Natural killer cell treated with Interleukin-12 subunit alpha and Interleukin-12 subunit beta and Interleukin-15 and Interleukin-18, amount 100 ng/mL, for 72 hours (primary cell): ENCODE results near the gene BLVRB. TPM values are rescaled to one million over a fixed set of nuclear protein-coding genes. Genes with fewer than 3 reads are reported as not detected.

Experiments used
- ATAC-seq, 2 donors: fragments of 150-1000 bp; cut with Tn5 transposase in 1 of 2; sonication (Bioruptor Pico), chemical (Tn5 transposase) in 1 of 2; 2 replicates each; pipeline ENCODE4 v1.10.0; 2021
- DNase-seq: peaks from one replicate; pipeline ENCODE4 v3.0.0; 2022; ENCODE audit warnings: low spot score
- H3K27ac Mint-ChIP-seq, 2 donors: 1 replicate in 1 of 2; 2 replicates in 1 of 2; pipeline ENCODE4 v1.8.0; 2022; ENCODE audit warnings: mixed read lengths in 2 of 2, mild to moderate bottlenecking in 1 of 2, moderate library complexity in 1 of 2
- H3K27me3 Mint-ChIP-seq, 2 donors: 1 replicate in 1 of 2; 2 replicates in 1 of 2; pipeline ENCODE4 v1.8.0; 2022; ENCODE audit warnings: mixed read lengths in 2 of 2
- H3K36me3 Mint-ChIP-seq: one replicate; pipeline ENCODE4 v1.8.0; 2022; ENCODE audit warnings: mixed read lengths
- H3K4me1 Mint-ChIP-seq, 2 donors: 1 replicate in 1 of 2; 2 replicates in 1 of 2; pipeline ENCODE4 v1.8.0; 2022; ENCODE audit warnings: low read depth in 2 of 2, mixed read lengths in 2 of 2, mild to moderate bottlenecking in 1 of 2
- H3K4me3 Mint-ChIP-seq: one replicate; pipeline ENCODE4 v1.8.0; 2022; ENCODE audit warnings: mixed read lengths
- H3K9me3 Mint-ChIP-seq: 2 replicates; pipeline ENCODE4 v1.8.0; 2022; ENCODE audit warnings: mixed read lengths
- total RNA-seq, 2 donors: library from RNA; stranded (reverse); gene quantifications; one replicate each; pipeline ENCODE4 v1.2.3, GENCODE V29; 2022

Gene BLVRB
- total RNA-seq = 1 to 10 TPM; 4.6 to 5.3 TPM

GRCh38 chr19:40465557-40466218, at the start of gene BLVRB:
Gene BLVRB (minus strand): TSS chr19:40465745. CDS start chr19:40465688, 57 bp downstream.
- Mint-ChIP-seq H3K9me3 (no peaks in the 10 kb centered on the region), H3K36me3 (peaks cover 4% of the 10 kb centered on the region), H3K27me3 (peaks cover 9 to 12% of the 10 kb centered on the region in 2 donors), H3K4me3 (peak within 1 kb of the TSS; percentile 90), H3K27ac (peak within 1 kb of the TSS; percentile 48 to 73), H3K4me1 (peaks cover 23 to 26% of the 10 kb centered on the region in 2 donors)
- DNase-seq = peak; percentile 99
- ATAC-seq = peak; percentile 91 to 93

GRCh38 chr19:40513741-40514315, 48.3 kb upstream of the BLVRB start:
- ATAC-seq = no peak
- H3K27ac Mint-ChIP-seq = no peak overlapping the region
- no peaks in the 10 kb centered on the region for H3K36me3 Mint-ChIP-seq
- peaks cover 35 to 37% of the 10 kb centered on the region in 2 donors for H3K27me3 Mint-ChIP-seq
- H3K4me1 Mint-ChIP-seq = peaks cover 0 to 2% of the 10 kb centered on the region in 2 donors
- no peaks in the 10 kb centered on the region for H3K9me3 Mint-ChIP-seq
- no peak overlapping the region for H3K4me3 Mint-ChIP-seq
- DNase-seq = no peak

- H3K9me3 Mint-ChIP-seq = no peaks in the 10 kb centered on the region
- peak in 1 of 2 donors; percentile 29 for ATAC-seq
- no peaks in the 10 kb centered on the region for H3K36me3 Mint-ChIP-seq
- H3K27ac Mint-ChIP-seq = no peak overlapping the region
- peaks cover 41% of the 10 kb centered on the region in 2 donors for H3K27me3 Mint-ChIP-seq
- peaks cover 0 to 2% of the 10 kb centered on the region in 2 donors for H3K4me1 Mint-ChIP-seq
- DNase-seq = no peak
- no peak overlapping the region for H3K4me3 Mint-ChIP-seq
Measured at GRCh38 chr19:40513345-40513678, 47.8 kb upstream of the BLVRB start.

- peak in 1 of 2 donors; percentile 39 for ATAC-seq
- DNase-seq = no peak
- Mint-ChIP-seq H3K9me3 (no peaks in the 10 kb centered on the region), H3K27me3 (peaks cover 44 to 46% of the 10 kb centered on the region in 2 donors), H3K4me1 (peaks cover 0 to 2% of the 10 kb centered on the region in 2 donors), H3K36me3 (no peaks in the 10 kb centered on the region), H3K27ac (no peak overlapping the region), H3K4me3 (no peak overlapping the region)
Measured at GRCh38 chr19:40512473-40513344, 47.2 kb upstream of the BLVRB start.

GRCh38 chr19:40512110-40512472, 46.5 kb upstream of the BLVRB start:
- Mint-ChIP-seq H3K27ac (no peak overlapping the region), H3K4me3 (no peak overlapping the region), H3K36me3 (no peaks in the 10 kb centered on the region), H3K27me3 (peaks cover 44 to 47% of the 10 kb centered on the region in 2 donors), H3K9me3 (no peaks in the 10 kb centered on the region), H3K4me1 (peaks cover 0 to 2% of the 10 kb centered on the region in 2 donors)
- ATAC-seq = no peak
- DNase-seq = no peak

GRCh38 chr19:40511487-40511886, 45.9 kb upstream of the BLVRB start:
- H3K27me3 Mint-ChIP-seq = peaks cover 40 to 42% of the 10 kb centered on the region in 2 donors
- DNase-seq = no peak
- ATAC-seq = no peak
- H3K4me1 Mint-ChIP-seq = peaks cover 0 to 2% of the 10 kb centered on the region in 2 donors
- H3K4me3 Mint-ChIP-seq = no peak overlapping the region
- H3K27ac Mint-ChIP-seq = no peak overlapping the region
- no peaks in the 10 kb centered on the region for H3K9me3 Mint-ChIP-seq
- no peaks in the 10 kb centered on the region for H3K36me3 Mint-ChIP-seq

GRCh38 chr19:40510526-40511115, 45.1 kb upstream of the BLVRB start:
- Mint-ChIP-seq H3K4me1 (peaks cover 0 to 2% of the 10 kb centered on the region in 2 donors), H3K27me3 (peaks cover 43 to 46% of the 10 kb centered on the region in 2 donors), H3K4me3 (no peak overlapping the region), H3K9me3 (no peaks in the 10 kb centered on the region), H3K27ac (no peak overlapping the region), H3K36me3 (no peaks in the 10 kb centered on the region)
- DNase-seq (no peak), ATAC-seq (no peak)

- Mint-ChIP-seq H3K9me3 (no peaks in the 10 kb centered on the region), H3K36me3 (no peaks in the 10 kb centered on the region), H3K27ac (no peak overlapping the region), H3K4me1 (peaks cover 0 to 2% of the 10 kb centered on the region in 2 donors), H3K4me3 (no peak overlapping the region), H3K27me3 (peaks cover 43 to 53% of the 10 kb centered on the region in 2 donors)
- ATAC-seq = no peak
- DNase-seq = no peak
Measured at GRCh38 chr19:40508739-40509260, 43.3 kb upstream of the BLVRB start.

- H3K9me3 Mint-ChIP-seq = no peaks in the 10 kb centered on the region
- H3K27me3 Mint-ChIP-seq = peaks cover 38 to 54% of the 10 kb centered on the region in 2 donors
- ATAC-seq (no peak), DNase-seq (no peak)
- H3K4me3 Mint-ChIP-seq = no peak overlapping the region
- no peaks in the 10 kb centered on the region for H3K36me3 Mint-ChIP-seq
- peaks cover 0 to 2% of the 10 kb centered on the region in 2 donors for H3K4me1 Mint-ChIP-seq
- H3K27ac Mint-ChIP-seq = no peak overlapping the region
Measured at GRCh38 chr19:40507892-40508291, 42.3 kb upstream of the BLVRB start.

GRCh38 chr19:40506099-40506498, 40.6 kb upstream of the BLVRB start:
- Mint-ChIP-seq H3K27ac (no peak overlapping the region), H3K4me1 (no peaks in the 10 kb centered on the region), H3K4me3 (no peak overlapping the region), H3K36me3 (no peaks in the 10 kb centered on the region), H3K27me3 (peaks cover 28 to 52% of the 10 kb centered on the region in 2 donors), H3K9me3 (no peaks in the 10 kb centered on the region)
- ATAC-seq = no peak
- no peak for DNase-seq

- ATAC-seq = no peak
- Mint-ChIP-seq H3K36me3 (no peaks in the 10 kb centered on the region), H3K4me1 (no peaks in the 10 kb centered on the region), H3K9me3 (no peaks in the 10 kb centered on the region), H3K27me3 (peaks cover 21 to 47% of the 10 kb centered on the region in 2 donors), H3K4me3 (no peak overlapping the region), H3K27ac (no peak overlapping the region)
- DNase-seq = no peak
Measured at GRCh38 chr19:40503320-40503695, 37.8 kb upstream of the BLVRB start.

GRCh38 chr19:40502647-40503319, 37.2 kb upstream of the BLVRB start:
- H3K9me3 Mint-ChIP-seq = no peaks in the 10 kb centered on the region
- ATAC-seq = no peak
- peaks cover 22 to 43% of the 10 kb centered on the region in 2 donors for H3K27me3 Mint-ChIP-seq
- no peak overlapping the region for H3K27ac Mint-ChIP-seq
- no peak overlapping the region for H3K4me3 Mint-ChIP-seq
- DNase-seq = no peak
- no peaks in the 10 kb centered on the region for H3K36me3 Mint-ChIP-seq
- no peaks in the 10 kb centered on the region for H3K4me1 Mint-ChIP-seq

- no peak overlapping the region for H3K27ac Mint-ChIP-seq
- no peak for DNase-seq
- no peaks in the 10 kb centered on the region for H3K36me3 Mint-ChIP-seq
- no peak overlapping the region for H3K4me3 Mint-ChIP-seq
- H3K27me3 Mint-ChIP-seq = peaks cover 24 to 41% of the 10 kb centered on the region in 2 donors
- ATAC-seq = no peak
- no peaks in the 10 kb centered on the region for H3K9me3 Mint-ChIP-seq
- no peaks in the 10 kb centered on the region for H3K4me1 Mint-ChIP-seq
Measured at GRCh38 chr19:40502081-40502480, 36.5 kb upstream of the BLVRB start.
